Measurements from ENCODE around the gene ARHGEF40.

GRCh38 chr14:21072031-21072473, 1.9 kb downstream of the ARHGEF40 start:
- TF ChIP-seq PBX3 (IDR thresholded peaks at IDR 0.05) (no peak), POLR2A (IDR thresholded peaks at IDR 0.05; ENCODE audit: low read length) (no peak), NR3C1 (IDR thresholded peaks at IDR 0.05) (no peak), CBX2 (IDR thresholded peaks at IDR 0.05; ENCODE audit: borderline replicate concordance, low read depth) (no peak), CTCF (IDR thresholded peaks at IDR 0.05) (no peak), MAFK (IDR thresholded peaks at IDR 0.05; ENCODE audit: partially characterized antibody) (no peak), REST (IDR thresholded peaks at IDR 0.05) (no peak), KDM1A (IDR thresholded peaks at IDR 0.05; ENCODE audit: low read depth) (no peak)

All from A549 (cell line).